Activated CD4-positive, alpha-beta T cell treated with anti-CD3 and anti-CD28 coated beads, Interleukin-2, amount 10 ng/mL, durations not matched to agents 24 days and 14 days (primary cell): ENCODE results near the gene SPRED3. TPM values are rescaled to one million over a fixed set of nuclear protein-coding genes. Genes with fewer than 3 reads are reported as not detected.
"Not testable (repeated sequence)": the region's sequence is repeated elsewhere in the genome, so short reads cannot be mapped to it uniquely, and the experiment has no call there.

Experiments used
- DNase-seq: peaks from one replicate; pipeline ENCODE4 v3.0.0; 2022
- H3K27ac Mint-ChIP-seq: one replicate; pipeline ENCODE4 v1.8.0; 2022; ENCODE audit warnings: mild to moderate bottlenecking, mixed read lengths
- H3K27me3 Mint-ChIP-seq: one replicate; pipeline ENCODE4 v1.8.0; 2022; ENCODE audit warnings: mixed read lengths
- H3K36me3 Mint-ChIP-seq: one replicate; pipeline ENCODE4 v1.8.0; 2022; ENCODE audit warnings: low read depth, mild to moderate bottlenecking, mixed read lengths
- H3K4me1 Mint-ChIP-seq: one replicate; pipeline ENCODE4 v1.8.0; 2021; ENCODE audit warnings: mixed read lengths
- H3K4me3 Mint-ChIP-seq: one replicate; pipeline ENCODE4 v1.8.0; 2022; ENCODE audit warnings: mild to moderate bottlenecking, moderate library complexity, mixed read lengths
- H3K9me3 Mint-ChIP-seq: one replicate; pipeline ENCODE4 v1.8.0; 2021; ENCODE audit warnings: mixed read lengths
- intact Hi-C: fragments of 100-400 bp; cut with micrococcal nuclease; formaldehyde crosslinking; loops from one replicate; pipeline ENCODE4 v1.15.1; 2023
- total RNA-seq: library from RNA; stranded (reverse); gene quantifications from 2 replicates; pipeline ENCODE4 v1.2.3, GENCODE V29; 2022

The SPRED3 gene
- 2.9 and 3.0 TPM in 2 replicates for total RNA-seq

DNA sequence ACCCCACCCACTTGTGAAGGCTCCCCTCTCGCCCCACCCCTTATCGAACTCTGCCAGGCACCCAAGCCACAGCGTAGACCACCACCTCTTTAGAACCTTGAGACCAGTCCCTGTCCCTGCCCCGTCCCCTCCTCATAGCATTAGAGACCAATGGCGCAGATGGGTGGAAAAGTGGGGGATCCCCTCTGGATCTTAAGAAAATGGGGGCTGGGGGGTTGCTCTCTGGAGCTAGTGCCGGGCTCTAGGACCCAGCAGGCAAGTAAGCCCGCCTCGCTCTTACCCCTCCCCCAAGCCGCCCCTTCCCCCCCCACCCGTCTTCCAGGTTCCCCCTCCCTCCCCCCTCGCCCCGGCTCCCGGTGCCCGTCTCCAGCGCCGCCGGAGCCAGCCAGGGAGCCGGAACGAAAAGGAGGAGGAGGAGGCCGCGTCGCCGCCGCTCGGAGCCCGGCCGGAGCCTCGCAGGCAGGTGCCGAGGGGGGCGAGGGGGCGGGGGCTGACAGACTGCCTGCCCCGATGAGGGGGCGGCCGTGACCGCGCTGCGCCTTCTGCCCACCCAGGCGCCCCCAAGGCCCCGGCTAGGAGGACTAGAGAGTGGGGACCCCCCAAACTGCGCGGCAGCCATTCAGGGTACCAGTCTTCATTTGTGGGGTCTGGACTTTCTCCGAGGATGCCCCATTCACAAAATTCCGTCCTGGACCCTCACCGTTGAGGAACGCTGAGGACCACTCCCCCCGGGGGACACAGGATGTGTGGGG lies at the start of gene SPRED3:
Gene SPRED3 (plus strand): TSS at position 349 of the 752 bp plus-strand sequence. CDS start 1,606 bp downstream, outside the sequence.
- peak within 1 kb of the TSS; percentile 72 for H3K27ac Mint-ChIP-seq
- no peaks in the 10 kb centered on the region for H3K9me3 Mint-ChIP-seq
- intact Hi-C loops: loop anchor here (1.0 kb wide), 1 partner anchor 52 kb away; no protein-coding TSS in a partner anchor
- DNase-seq: no peak
- H3K4me3 Mint-ChIP-seq: peak within 1 kb of the TSS; percentile 90
- H3K4me1 Mint-ChIP-seq: peaks cover 19% of the 10 kb centered on the region
- H3K36me3 Mint-ChIP-seq: peaks cover 17% of the 10 kb centered on the region
- H3K27me3 Mint-ChIP-seq: peaks cover 24% of the 10 kb centered on the region

DNA sequence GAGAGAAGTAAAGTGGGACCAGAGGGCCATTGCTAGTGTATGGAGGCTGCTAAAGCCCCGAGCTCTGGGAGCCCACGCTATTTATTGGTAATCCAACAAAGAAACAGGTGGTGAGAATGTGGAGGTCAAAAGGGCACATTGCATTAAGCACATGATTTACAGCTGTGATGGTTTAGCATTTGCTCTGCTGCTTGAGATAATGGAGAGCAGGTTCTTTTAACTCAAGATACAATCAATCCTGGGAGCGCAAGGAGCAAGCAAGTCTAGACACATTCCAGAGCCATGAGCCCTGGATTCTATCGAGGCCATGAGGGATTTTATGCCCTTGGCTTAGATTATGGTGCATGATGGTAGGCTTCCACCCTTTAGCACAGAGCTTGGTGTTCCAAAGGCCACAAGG lies 49.5 kb upstream of the SPRED3 start:
- not testable (repeated sequence) for H3K27ac Mint-ChIP-seq, H3K27me3 Mint-ChIP-seq, H3K9me3 Mint-ChIP-seq, H3K4me3 Mint-ChIP-seq, DNase-seq, H3K36me3 Mint-ChIP-seq
- intact Hi-C loops: loop anchor here (5.0 kb wide), 1 partner anchor 558 kb away; the partner anchor contains the start of genes NFKBIB and SIRT2
- peaks cover 15% of the 10 kb centered on the region for H3K4me1 Mint-ChIP-seq

GRCh38 chr19:38340927-38341326 lies 47.6 kb upstream of the SPRED3 start:
- DNase-seq: no peak

GRCh38 chr19:38346837-38347236 lies 41.7 kb upstream of the SPRED3 start:
- no peak overlapping the region for H3K27ac Mint-ChIP-seq
- DNase-seq: no peak
- no peaks in the 10 kb centered on the region for H3K36me3 Mint-ChIP-seq
- peaks cover 1% of the 10 kb centered on the region for H3K4me1 Mint-ChIP-seq
- intact Hi-C loops: no loop called here
- H3K27me3 Mint-ChIP-seq: no peaks in the 10 kb centered on the region
- H3K9me3 Mint-ChIP-seq: no peaks in the 10 kb centered on the region
- H3K4me3 Mint-ChIP-seq: no peak overlapping the region

More at GRCh38 chr19:38340927-38341326, 47.6 kb upstream of the SPRED3 start:
- H3K36me3 Mint-ChIP-seq: peaks cover 2% of the 10 kb centered on the region
- no peak overlapping the region for H3K27ac Mint-ChIP-seq
- peaks cover 15% of the 10 kb centered on the region for H3K4me1 Mint-ChIP-seq
- intact Hi-C loops: no loop called here
- no peaks in the 10 kb centered on the region for H3K9me3 Mint-ChIP-seq
- no peaks in the 10 kb centered on the region for H3K27me3 Mint-ChIP-seq
- H3K4me3 Mint-ChIP-seq: no peak overlapping the region

GRCh38 chr19:38350883-38351282 lies 37.6 kb upstream of the SPRED3 start:
- Mint-ChIP-seq H3K36me3 (no peaks in the 10 kb centered on the region), H3K4me3 (no peak overlapping the region), H3K4me1 (no peaks in the 10 kb centered on the region), H3K9me3 (no peaks in the 10 kb centered on the region), H3K27me3 (peaks cover 2% of the 10 kb centered on the region), H3K27ac (no peak overlapping the region)
- no peak for DNase-seq
- intact Hi-C loops: no loop called here

DNA sequence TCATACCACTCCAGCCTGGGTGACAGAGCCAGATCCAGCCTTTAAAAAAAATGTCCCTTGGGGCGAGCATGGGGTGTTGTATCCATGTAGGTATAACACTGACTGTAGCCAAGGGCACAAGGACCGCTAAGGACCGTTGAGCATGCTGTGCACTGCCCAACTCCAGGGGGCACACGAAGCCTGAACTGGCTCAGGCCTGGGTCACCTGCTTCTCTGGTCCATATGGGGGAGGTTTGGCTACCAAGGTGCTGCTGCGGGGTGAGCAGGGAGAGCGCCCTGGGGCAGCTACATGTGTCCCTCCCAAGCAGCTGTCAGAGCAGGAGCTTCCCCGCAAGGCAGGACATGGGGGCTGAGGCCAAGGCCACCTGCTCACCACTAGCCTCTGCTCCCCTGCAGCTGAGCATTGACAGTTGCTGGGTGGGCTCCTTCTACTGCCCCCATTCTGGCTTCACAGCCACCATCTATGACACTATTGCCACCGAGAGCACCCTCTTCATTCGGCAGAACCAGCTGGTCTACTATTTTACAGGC lies 36.6 kb upstream of the SPRED3 start:
- no peaks in the 10 kb centered on the region for H3K9me3 Mint-ChIP-seq
- no peaks in the 10 kb centered on the region for H3K4me1 Mint-ChIP-seq
- DNase-seq: no peak
- H3K4me3 Mint-ChIP-seq: no peak overlapping the region
- no peaks in the 10 kb centered on the region for H3K36me3 Mint-ChIP-seq
- peaks cover 12% of the 10 kb centered on the region for H3K27me3 Mint-ChIP-seq
- no peak overlapping the region for H3K27ac Mint-ChIP-seq
- intact Hi-C loops: no loop called here

DNA sequence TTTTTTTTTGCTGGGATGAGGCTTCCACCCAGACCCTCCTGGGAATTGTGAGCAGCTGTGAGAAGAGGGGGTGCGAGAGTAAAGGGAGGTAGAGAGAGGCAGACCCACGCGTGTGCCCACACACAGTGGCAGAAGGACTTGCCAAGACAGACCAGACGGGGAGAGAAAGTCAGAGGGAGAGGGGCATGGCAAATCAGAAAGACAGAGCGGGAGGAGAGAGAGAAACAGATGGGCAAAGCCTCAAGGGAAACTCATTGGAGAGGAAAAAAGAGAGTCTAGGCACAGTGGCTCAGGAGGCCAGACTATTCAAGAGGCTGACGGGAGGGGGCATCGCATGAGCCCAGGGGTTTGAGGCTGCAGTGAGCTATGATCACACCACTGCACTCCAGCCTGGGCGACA lies 35.9 kb upstream of the SPRED3 start:
- intact Hi-C loops: no loop called here
- H3K27me3 Mint-ChIP-seq: peaks cover 12% of the 10 kb centered on the region
- H3K4me1 Mint-ChIP-seq: no peaks in the 10 kb centered on the region
- H3K36me3 Mint-ChIP-seq: no peaks in the 10 kb centered on the region
- H3K4me3 Mint-ChIP-seq: no peak overlapping the region
- no peaks in the 10 kb centered on the region for H3K9me3 Mint-ChIP-seq
- DNase-seq: no peak
- H3K27ac Mint-ChIP-seq: no peak overlapping the region

- DNase-seq: no peak
- Mint-ChIP-seq H3K36me3 (no peaks in the 10 kb centered on the region), H3K27me3 (peaks cover 32% of the 10 kb centered on the region), H3K27ac (no peak overlapping the region), H3K4me3 (no peak overlapping the region), H3K4me1 (peaks cover 5% of the 10 kb centered on the region), H3K9me3 (no peaks in the 10 kb centered on the region)
- intact Hi-C loops: no loop called here
Observed at GRCh38 chr19:38355728-38356725, 32.5 kb upstream of the SPRED3 start.

DNA sequence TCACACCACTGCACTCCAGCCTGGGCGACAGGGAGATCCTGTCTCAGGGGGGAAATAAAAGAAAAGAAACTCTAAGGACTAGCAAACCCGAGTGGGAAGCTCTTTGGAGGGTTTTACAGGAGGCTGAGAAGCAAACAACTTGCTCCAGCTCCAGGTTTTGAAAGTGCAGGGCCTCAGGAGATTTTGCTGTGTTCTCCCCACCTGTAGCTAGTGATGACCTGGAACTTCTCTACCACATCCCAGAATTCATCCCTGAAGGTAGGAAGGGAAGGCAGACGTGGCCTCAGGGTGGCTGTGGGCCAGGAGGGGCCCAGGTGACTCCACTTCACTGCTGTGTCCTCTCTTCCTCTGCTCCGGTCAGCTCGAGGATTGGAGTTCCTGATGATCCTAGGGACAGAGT lies 30.4 kb upstream of the SPRED3 start:
- no peak overlapping the region for H3K27ac Mint-ChIP-seq
- no peaks in the 10 kb centered on the region for H3K36me3 Mint-ChIP-seq
- no peak for DNase-seq

DNA sequence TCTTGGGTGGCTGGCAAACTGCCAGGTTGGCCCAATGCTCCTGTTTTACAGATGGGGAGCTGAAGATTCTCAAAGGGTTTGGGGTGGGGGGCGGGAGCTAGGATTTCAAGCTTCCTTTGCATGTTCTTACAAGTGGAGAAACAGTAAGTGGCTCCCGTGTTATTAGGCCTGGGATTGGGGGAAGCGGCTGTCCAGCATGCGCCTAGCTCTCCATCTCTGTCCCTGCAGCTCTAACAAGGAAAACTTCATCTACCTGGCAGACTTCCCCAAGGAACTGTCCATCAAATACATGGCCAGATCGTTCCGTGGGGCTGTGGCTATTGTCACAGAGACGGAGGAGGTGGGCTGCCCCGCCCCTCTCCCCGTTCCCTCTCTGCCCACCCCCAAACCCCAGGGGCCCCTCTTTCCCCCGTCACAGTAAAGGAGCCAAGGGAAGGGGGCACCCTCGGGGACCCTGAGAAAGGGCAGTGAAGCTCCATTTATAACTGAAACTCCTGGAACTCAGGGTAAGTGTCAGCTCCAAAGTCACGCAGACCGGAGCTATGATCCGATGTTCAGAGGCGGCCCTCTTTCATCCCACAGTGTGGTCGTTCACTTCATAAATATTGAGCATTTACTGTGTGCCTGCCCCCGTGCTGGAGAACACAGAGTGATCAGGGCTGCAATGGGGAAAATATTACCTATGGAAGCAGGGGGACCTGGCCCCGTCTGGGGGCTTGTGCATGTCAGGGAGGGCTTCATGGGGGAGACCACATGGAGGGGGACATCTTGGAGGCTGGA lies 29.1 kb upstream of the SPRED3 start:
- Mint-ChIP-seq H3K4me3 (peak overlapping the region; percentile 34), H3K27me3 (peaks cover 37% of the 10 kb centered on the region), H3K9me3 (no peaks in the 10 kb centered on the region), H3K27ac (no peak overlapping the region), H3K4me1 (peaks cover 10% of the 10 kb centered on the region), H3K36me3 (no peaks in the 10 kb centered on the region)
- DNase-seq: no peak
- intact Hi-C loops: no loop called here

More for the DNA sequence above, 30.4 kb upstream of the SPRED3 start:
- Mint-ChIP-seq H3K27me3 (peaks cover 37% of the 10 kb centered on the region), H3K9me3 (no peaks in the 10 kb centered on the region), H3K4me3 (no peak overlapping the region), H3K4me1 (peaks cover 10% of the 10 kb centered on the region)
- intact Hi-C loops: no loop called here

- H3K27ac Mint-ChIP-seq: no peak overlapping the region
- intact Hi-C loops: no loop called here
- H3K27me3 Mint-ChIP-seq: peaks cover 37% of the 10 kb centered on the region
- H3K36me3 Mint-ChIP-seq: no peaks in the 10 kb centered on the region
- no peaks in the 10 kb centered on the region for H3K9me3 Mint-ChIP-seq
- peaks cover 10% of the 10 kb centered on the region for H3K4me1 Mint-ChIP-seq
- no peak for DNase-seq
- H3K4me3 Mint-ChIP-seq: peak overlapping the region; percentile 92
Observed at GRCh38 chr19:38360351-38360750, 28.1 kb upstream of the SPRED3 start.

- H3K27me3 Mint-ChIP-seq: peaks cover 33% of the 10 kb centered on the region
- H3K4me1 Mint-ChIP-seq: peaks cover 10% of the 10 kb centered on the region
- H3K36me3 Mint-ChIP-seq: no peaks in the 10 kb centered on the region
- DNase-seq: no peak
- H3K9me3 Mint-ChIP-seq: no peaks in the 10 kb centered on the region
- intact Hi-C loops: no loop called here
- H3K4me3 Mint-ChIP-seq: peak overlapping the region; percentile 92
- H3K27ac Mint-ChIP-seq: no peak overlapping the region
Observed at GRCh38 chr19:38360839-38361631, 27.5 kb upstream of the SPRED3 start.
